ENCODE results near the gene BACE2.

Gene BACE2

DNA sequence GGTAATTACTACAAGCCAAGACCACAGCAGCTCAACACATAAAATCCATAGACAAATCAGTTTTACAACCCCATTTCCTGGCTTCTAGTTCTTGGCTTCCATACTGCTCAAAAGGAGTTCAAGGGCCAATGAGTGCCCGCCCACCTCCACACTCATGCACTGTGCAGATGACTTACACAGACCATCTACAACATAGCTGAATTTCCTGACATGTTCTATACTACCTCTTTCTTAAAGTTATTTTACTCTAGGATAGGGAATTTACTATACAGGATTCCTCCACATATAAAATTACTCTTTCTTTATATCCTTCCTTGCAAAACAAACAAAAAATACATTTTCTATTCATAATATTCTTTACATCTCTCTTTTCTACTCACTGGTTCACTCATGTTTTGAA lies 14.6 kb downstream of the BACE2 start:
- POLR2A ChIA-PET: no interaction called here
- H3K4me3 ChIP-seq (ENCODE audit: low read depth, low read length): no peak overlapping the region
- CTCF ChIA-PET: interaction anchor here (0.5 to 3.0 kb wide), 5 partner anchors 10 to 120 kb away, joined by 3 to 27 read pairs (median 3); no protein-coding TSS in a partner anchor
- H3K4me1 ChIP-seq (ENCODE audit: control insufficient read depth, insufficient read depth, low read length): no peaks in the 10 kb centered on the region
- H3K36me3 ChIP-seq (ENCODE audit: control insufficient read depth in 2 of 2, insufficient read depth in 1 of 2, low read length in 2 of 2): no peaks in the 10 kb centered on the region
- no peak for TF ChIP-seq ZNF169 (tag by site-specific recombination; IDR thresholded peaks at IDR 0.05)
- TF ChIP-seq ZNF549 (tag by site-specific recombination; IDR thresholded peaks at IDR 0.05): 0 out of 2 replicates have a peak, but pooled peaks have one; percentile 25
- TF ChIP-seq, protein P1, sequence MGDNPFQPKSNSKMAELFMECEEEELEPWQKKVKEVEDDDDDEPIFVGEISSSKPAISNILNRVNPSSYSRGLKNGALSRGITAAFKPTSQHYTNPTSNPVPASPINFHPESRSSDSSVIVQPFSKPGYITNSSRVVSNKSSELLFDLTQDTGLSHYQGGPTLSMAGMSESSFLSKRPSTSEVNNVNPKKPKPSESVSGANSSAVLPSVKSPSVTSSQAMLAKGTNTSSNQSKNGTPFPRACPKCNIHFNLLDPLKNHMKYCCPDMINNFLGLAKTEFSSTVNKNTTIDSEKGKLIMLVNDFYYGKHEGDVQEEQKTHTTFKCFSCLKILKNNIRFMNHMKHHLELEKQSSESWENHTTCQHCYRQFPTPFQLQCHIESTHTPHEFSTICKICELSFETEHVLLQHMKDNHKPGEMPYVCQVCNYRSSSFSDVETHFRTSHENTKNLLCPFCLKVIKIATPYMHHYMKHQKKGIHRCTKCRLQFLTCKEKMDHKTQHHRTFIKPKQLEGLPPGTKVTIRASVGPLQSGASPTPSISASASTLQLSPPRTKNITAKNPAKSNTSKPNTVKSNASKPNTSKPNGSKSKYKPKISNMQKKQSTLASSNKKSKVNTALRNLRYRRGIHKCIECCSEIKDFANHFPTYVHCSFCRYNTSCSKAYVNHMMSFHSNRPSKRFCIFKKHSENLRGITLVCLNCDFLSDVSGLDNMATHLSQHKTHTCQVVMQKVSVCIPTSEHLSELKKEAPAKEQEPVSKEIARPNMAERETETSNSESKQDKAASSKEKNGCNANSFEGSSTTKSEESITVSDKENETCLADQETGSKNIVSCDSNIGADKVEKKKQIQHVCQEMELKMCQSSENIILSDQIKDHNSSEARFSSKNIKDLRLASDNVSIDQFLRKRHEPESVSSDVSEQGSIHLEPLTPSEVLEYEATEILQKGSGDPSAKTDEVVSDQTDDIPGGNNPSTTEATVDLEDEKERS (tag by site-specific recombination; IDR thresholded peaks at IDR 0.05): no peak
- TF ChIP-seq ZNF791 (tag by site-specific recombination; IDR thresholded peaks at IDR 0.05): no peak
- no peak for TF ChIP-seq ZIC2 (tag by site-specific recombination; IDR thresholded peaks at IDR 0.05)
- TF ChIP-seq SETDB1 (IDR thresholded peaks at IDR 0.05; ENCODE audit: insufficient read length, low read length): peak; percentile 71
- TF ChIP-seq ZNF664 (tag by site-specific recombination; IDR thresholded peaks at IDR 0.05): no peak
- 0 out of 2 replicates have a peak, but pooled peaks have one; percentile 67 for TF ChIP-seq TRIM28 (IDR thresholded peaks at IDR 0.05; ENCODE audit: borderline replicate concordance, low read length)
- no peak for TF ChIP-seq ZNF221 (tag by site-specific recombination; IDR thresholded peaks at IDR 0.05; ENCODE audit: borderline replicate concordance)
- TF ChIP-seq ZNF626 (tag by site-specific recombination; IDR thresholded peaks at IDR 0.05): no peak
- no peak for TF ChIP-seq ZNF133 (tag by site-specific recombination; IDR thresholded peaks at IDR 0.05)
- no peak for TF ChIP-seq ZNF121 (tag by site-specific recombination; IDR thresholded peaks at IDR 0.05)
- no peak overlapping the region for H3K27ac ChIP-seq (ENCODE audit: extremely low read depth, low read depth, low read length)
- H3K9me3 ChIP-seq (ENCODE audit: control insufficient read depth, insufficient read depth, low read depth, low read length): no peaks in the 10 kb centered on the region; the same call in 1 of the 2 replicates

DNA sequence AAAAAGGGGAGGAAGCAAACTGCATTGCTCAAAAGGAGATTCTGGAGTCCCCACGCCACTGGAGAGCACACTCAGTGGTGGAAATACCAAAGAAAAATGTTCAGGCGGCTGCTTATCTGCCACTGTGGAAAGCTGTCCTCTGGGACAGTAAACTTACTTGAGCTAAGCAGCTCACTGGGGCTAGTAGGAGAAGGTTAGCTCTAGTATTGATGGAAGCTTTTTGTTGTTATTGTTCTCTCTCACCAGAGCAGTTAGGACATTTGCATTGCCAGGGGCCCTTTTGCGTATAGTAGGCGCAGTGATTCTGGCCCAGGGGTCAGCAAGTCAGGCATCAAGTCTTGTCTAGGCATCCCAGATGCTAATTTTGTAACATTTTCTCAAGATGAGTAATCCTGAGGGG lies 15.6 kb downstream of the BACE2 start:
- Histone ChIP-seq H3K9me3 (ENCODE audit: control insufficient read depth, insufficient read depth, low read depth, low read length) (no peaks in the 10 kb centered on the region; the same call in 1 of the 2 replicates), H3K4me1 (ENCODE audit: control insufficient read depth, insufficient read depth, low read length) (no peaks in the 10 kb centered on the region), H3K36me3 (ENCODE audit: control insufficient read depth in 2 of 2, insufficient read depth in 1 of 2, low read length in 2 of 2) (no peaks in the 10 kb centered on the region), H3K27ac (ENCODE audit: extremely low read depth, low read depth, low read length) (no peak overlapping the region), H3K4me3 (ENCODE audit: low read depth, low read length) (no peak overlapping the region)
- ChIA-PET CTCF (interaction anchor here (1.1 to 3.0 kb wide), 4 partner anchors 11 to 100 kb away, joined by 3 to 27 read pairs (median 4); no protein-coding TSS in a partner anchor), POLR2A (no interaction called here)
- TF ChIP-seq ZNF311 (tag by site-specific recombination; IDR thresholded peaks at IDR 0.05; ENCODE audit: borderline replicate concordance) (no peak), ZNF777 (tag by site-specific recombination; IDR thresholded peaks at IDR 0.05; ENCODE audit: borderline replicate concordance) (no peak), ZNF571 (tag by site-specific recombination; IDR thresholded peaks at IDR 0.05) (no peak), ZNF114 (tag by site-specific recombination; IDR thresholded peaks at IDR 0.05) (no peak), ZNF184 (tag by site-specific recombination; IDR thresholded peaks at IDR 0.05) (no peak), ZNF514 (tag by site-specific recombination; IDR thresholded peaks at IDR 0.05) (no peak), ZNF707 (tag by site-specific recombination; IDR thresholded peaks at IDR 0.05) (no peak)
- TF ChIP-seq, protein P2, sequence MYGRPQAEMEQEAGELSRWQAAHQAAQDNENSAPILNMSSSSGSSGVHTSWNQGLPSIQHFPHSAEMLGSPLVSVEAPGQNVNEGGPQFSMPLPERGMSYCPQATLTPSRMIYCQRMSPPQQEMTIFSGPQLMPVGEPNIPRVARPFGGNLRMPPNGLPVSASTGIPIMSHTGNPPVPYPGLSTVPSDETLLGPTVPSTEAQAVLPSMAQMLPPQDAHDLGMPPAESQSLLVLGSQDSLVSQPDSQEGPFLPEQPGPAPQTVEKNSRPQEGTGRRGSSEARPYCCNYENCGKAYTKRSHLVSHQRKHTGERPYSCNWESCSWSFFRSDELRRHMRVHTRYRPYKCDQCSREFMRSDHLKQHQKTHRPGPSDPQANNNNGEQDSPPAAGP (tag by site-specific recombination; IDR thresholded peaks at IDR 0.05): no peak
- TF ChIP-seq, protein P3, sequence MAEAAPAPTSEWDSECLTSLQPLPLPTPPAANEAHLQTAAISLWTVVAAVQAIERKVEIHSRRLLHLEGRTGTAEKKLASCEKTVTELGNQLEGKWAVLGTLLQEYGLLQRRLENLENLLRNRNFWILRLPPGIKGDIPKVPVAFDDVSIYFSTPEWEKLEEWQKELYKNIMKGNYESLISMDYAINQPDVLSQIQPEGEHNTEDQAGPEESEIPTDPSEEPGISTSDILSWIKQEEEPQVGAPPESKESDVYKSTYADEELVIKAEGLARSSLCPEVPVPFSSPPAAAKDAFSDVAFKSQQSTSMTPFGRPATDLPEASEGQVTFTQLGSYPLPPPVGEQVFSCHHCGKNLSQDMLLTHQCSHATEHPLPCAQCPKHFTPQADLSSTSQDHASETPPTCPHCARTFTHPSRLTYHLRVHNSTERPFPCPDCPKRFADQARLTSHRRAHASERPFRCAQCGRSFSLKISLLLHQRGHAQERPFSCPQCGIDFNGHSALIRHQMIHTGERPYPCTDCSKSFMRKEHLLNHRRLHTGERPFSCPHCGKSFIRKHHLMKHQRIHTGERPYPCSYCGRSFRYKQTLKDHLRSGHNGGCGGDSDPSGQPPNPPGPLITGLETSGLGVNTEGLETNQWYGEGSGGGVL (tag by site-specific recombination; IDR thresholded peaks at IDR 0.05): no peak
- TF ChIP-seq, protein P4, sequence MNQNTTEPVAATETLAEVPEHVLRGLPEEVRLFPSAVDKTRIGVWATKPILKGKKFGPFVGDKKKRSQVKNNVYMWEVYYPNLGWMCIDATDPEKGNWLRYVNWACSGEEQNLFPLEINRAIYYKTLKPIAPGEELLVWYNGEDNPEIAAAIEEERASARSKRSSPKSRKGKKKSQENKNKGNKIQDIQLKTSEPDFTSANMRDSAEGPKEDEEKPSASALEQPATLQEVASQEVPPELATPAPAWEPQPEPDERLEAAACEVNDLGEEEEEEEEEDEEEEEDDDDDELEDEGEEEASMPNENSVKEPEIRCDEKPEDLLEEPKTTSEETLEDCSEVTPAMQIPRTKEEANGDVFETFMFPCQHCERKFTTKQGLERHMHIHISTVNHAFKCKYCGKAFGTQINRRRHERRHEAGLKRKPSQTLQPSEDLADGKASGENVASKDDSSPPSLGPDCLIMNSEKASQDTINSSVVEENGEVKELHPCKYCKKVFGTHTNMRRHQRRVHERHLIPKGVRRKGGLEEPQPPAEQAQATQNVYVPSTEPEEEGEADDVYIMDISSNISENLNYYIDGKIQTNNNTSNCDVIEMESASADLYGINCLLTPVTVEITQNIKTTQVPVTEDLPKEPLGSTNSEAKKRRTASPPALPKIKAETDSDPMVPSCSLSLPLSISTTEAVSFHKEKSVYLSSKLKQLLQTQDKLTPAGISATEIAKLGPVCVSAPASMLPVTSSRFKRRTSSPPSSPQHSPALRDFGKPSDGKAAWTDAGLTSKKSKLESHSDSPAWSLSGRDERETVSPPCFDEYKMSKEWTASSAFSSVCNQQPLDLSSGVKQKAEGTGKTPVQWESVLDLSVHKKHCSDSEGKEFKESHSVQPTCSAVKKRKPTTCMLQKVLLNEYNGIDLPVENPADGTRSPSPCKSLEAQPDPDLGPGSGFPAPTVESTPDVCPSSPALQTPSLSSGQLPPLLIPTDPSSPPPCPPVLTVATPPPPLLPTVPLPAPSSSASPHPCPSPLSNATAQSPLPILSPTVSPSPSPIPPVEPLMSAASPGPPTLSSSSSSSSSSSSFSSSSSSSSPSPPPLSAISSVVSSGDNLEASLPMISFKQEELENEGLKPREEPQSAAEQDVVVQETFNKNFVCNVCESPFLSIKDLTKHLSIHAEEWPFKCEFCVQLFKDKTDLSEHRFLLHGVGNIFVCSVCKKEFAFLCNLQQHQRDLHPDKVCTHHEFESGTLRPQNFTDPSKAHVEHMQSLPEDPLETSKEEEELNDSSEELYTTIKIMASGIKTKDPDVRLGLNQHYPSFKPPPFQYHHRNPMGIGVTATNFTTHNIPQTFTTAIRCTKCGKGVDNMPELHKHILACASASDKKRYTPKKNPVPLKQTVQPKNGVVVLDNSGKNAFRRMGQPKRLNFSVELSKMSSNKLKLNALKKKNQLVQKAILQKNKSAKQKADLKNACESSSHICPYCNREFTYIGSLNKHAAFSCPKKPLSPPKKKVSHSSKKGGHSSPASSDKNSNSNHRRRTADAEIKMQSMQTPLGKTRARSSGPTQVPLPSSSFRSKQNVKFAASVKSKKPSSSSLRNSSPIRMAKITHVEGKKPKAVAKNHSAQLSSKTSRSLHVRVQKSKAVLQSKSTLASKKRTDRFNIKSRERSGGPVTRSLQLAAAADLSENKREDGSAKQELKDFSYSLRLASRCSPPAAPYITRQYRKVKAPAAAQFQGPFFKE (tag by site-specific recombination; IDR thresholded peaks at IDR 0.05; ENCODE audit: borderline replicate concordance): no peak
- TF ChIP-seq, protein P5, sequence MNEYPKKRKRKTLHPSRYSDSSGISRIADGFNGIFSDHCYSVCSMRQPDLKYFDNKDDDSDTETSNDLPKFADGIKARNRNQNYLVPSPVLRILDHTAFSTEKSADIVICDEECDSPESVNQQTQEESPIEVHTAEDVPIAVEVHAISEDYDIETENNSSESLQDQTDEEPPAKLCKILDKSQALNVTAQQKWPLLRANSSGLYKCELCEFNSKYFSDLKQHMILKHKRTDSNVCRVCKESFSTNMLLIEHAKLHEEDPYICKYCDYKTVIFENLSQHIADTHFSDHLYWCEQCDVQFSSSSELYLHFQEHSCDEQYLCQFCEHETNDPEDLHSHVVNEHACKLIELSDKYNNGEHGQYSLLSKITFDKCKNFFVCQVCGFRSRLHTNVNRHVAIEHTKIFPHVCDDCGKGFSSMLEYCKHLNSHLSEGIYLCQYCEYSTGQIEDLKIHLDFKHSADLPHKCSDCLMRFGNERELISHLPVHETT (tag by site-specific recombination; IDR thresholded peaks at IDR 0.05): no peak
